BLaER1 treated with 17β-estradiol and CSF1 and Interleukin-3, amounts not matched to agents 10 nM and 100 nM (cell line): ENCODE measurements around the gene SPATA1.
"Not testable (repeated sequence)": the region's sequence is repeated elsewhere in the genome, so short reads cannot be mapped to it uniquely, and the experiment has no call there.

ENCODE experiments used
- H3K27ac ChIP-seq, 11 experiments: shearing (Covaris generic); formaldehyde crosslinking; 2 replicates each; pipeline ENCODE4 v1.8.1; 2022
- H3K27me3 ChIP-seq, 11 experiments: shearing (Covaris generic); formaldehyde crosslinking; 2 replicates each; pipeline ENCODE4 v1.8.1; 2022
- H3K36me3 ChIP-seq, 11 experiments: shearing (Covaris generic); formaldehyde crosslinking; 2 replicates each; pipeline ENCODE4 v1.8.1; 2022
- H3K4me1 ChIP-seq, 10 experiments: shearing (Covaris generic); formaldehyde crosslinking; 2 replicates each; pipeline ENCODE4 v1.8.1; 2022
- H3K4me2 ChIP-seq, 11 experiments: shearing (Covaris generic); formaldehyde crosslinking; 2 replicates each; pipeline ENCODE4 v1.8.1; 2022
- H3K4me3 ChIP-seq, 10 experiments: shearing (Covaris generic); formaldehyde crosslinking; 2 replicates each; pipeline ENCODE4 v1.8.1; 2022
- H3K9ac ChIP-seq, 11 experiments: shearing (Covaris generic); formaldehyde crosslinking; 2 replicates each; pipeline ENCODE4 v1.8.1; 2022
- H3K9me3 ChIP-seq, 11 experiments: shearing (Covaris generic); formaldehyde crosslinking; replicated peaks in 1 of 11; 2 replicates each; pipeline ENCODE4 v1.8.1; 2022
- H4K20me1 ChIP-seq, 11 experiments: shearing (Covaris generic); formaldehyde crosslinking; 2 replicates each; pipeline ENCODE4 v1.8.1; 2022
- Cebpa-rat ChIP-seq, 11 experiments: shearing (Covaris generic); IDR thresholded peaks; 2 replicates each; pipeline ENCODE4 v1.8.1; 2022

The SPATA1 gene

DNA sequence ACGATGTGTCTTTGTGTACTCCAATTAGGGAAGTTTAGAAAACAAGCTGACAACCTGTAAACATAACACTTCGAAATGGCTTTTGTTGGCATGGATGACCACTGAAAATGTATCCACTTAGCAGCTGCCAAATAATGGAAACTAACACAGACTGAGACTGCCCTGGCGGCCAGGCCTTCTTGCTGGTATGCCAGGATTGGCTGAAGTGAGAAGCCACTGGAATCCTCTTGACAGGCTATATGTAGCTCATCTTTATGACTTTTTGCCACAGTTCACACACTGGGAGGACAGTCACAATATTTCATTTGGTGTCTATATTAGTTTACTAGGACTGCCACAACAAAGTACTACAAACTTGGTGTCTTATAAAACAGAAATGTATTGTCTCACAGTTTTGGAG lies 80.9 kb downstream of the SPATA1 start:
- Histone ChIP-seq H3K4me3 (no peak overlapping the region), H3K27me3 (no peaks in the 10 kb centered on the region), H3K4me2 (no peak overlapping the region), H4K20me1 (no peaks in the 10 kb centered on the region), H3K27ac (no peak overlapping the region), H3K4me1 (peaks cover 0 to 9% (median 8%) of the 10 kb centered on the region in 10 experiments; a peak in 6 of 20 replicates), H3K9me3 (peaks cover 31 to 40% (median 34%) of the 10 kb centered on the region in 11 experiments), H3K9ac (no peak overlapping the region), H3K36me3 (peaks cover 0 to 28% (median 0%) of the 10 kb centered on the region in 11 experiments; a peak in 9 of 22 replicates)
- TF ChIP-seq Cebpa-rat (IDR thresholded peaks at IDR 0.05), result no peak

DNA sequence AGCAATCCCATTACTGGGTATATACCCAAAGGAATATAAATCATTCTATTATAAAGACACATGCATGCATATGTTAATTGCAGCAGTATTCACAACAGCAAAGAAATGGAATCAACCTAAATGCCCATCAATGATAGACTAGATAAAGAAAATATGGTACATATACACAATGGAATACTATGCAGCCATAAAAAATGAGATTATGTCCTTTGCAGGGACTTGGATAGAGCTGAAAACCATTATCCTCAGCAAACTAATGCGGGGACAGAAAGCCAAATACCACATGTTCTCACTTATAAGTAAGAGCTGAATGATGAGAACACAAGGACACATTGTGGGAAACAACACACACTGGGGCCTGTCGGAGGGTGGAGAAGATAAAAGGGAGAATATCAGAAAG lies 88.8 kb downstream of the SPATA1 start:
- not testable (repeated sequence) for H3K27ac ChIP-seq, H3K9ac ChIP-seq, H3K4me2 ChIP-seq, H3K27me3 ChIP-seq, H3K4me3 ChIP-seq, H3K36me3 ChIP-seq, H4K20me1 ChIP-seq
- Histone ChIP-seq H3K4me1 (peaks cover 0 to 16% (median 10%) of the 10 kb centered on the region in 10 experiments; a peak in 12 of 20 replicates), H3K9me3 (peaks cover 0 to 21% (median 0%) of the 10 kb centered on the region in 11 experiments; a peak in 6 of 22 replicates)

DNA sequence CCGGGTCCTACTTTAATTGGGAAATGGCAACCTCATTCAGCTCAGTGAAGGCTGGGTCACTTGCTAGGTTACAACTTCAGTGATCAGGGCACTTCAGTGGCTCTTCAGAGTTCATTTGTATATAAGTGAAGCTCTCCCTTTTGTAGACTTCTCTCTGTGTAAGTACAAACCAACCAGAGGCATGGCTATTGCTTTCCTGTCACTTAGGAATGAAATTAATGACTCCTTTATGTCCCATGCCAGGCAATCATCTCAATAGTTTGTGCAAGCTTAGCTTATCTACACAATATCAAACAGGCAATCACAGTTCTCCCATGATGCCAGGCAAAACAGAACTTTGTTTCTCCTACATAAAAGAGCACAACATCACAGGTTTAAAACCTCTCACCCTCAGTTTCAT lies 90.8 kb downstream of the SPATA1 start:
- Histone ChIP-seq H4K20me1 (no peaks in the 10 kb centered on the region), H3K4me3 (no peak overlapping the region), H3K9me3 (peaks cover 0 to 13% (median 0%) of the 10 kb centered on the region in 11 experiments; a peak in 5 of 22 replicates), H3K9ac (no peak overlapping the region), H3K27ac (no peak overlapping the region), H3K36me3 (no peaks in the 10 kb centered on the region), H3K4me2 (no peak overlapping the region), H3K27me3 (no peaks in the 10 kb centered on the region), H3K4me1 (peaks cover 0 to 24% (median 10%) of the 10 kb centered on the region in 10 experiments; a peak in 12 of 20 replicates)
- no peak for TF ChIP-seq Cebpa-rat (IDR thresholded peaks at IDR 0.05)

DNA sequence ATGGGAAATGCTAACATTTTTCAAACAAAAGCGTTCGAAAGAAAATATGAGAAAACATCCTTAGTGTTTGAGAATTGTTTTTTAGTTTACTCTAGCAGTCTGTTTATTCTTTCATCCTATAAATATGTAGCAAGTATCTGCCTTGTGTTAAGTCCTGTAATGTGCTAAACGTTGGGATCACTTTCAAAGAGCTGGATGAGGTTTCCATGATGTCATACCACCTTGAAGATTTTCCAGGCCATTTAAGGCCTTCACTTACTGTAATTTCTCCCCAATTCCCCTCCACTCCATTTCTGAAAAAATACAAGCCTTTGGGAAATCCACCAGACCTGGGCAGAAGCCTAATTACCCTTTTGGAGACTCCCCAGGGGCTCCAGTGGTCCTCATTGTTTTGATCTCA lies 92.2 kb downstream of the SPATA1 start:
- no peak overlapping the region for H3K27ac ChIP-seq
- no peaks in the 10 kb centered on the region for H3K36me3 ChIP-seq
- peaks cover 0 to 12% (median 0%) of the 10 kb centered on the region in 11 experiments; a peak in 6 of 22 replicates for H3K9me3 ChIP-seq
- no peak overlapping the region for H3K4me3 ChIP-seq
- no peak for TF ChIP-seq Cebpa-rat (IDR thresholded peaks at IDR 0.05)
- peak overlapping the region in 2 of 11 experiments; percentile 81 to 84; a peak in 3 of 22 replicates for H3K4me2 ChIP-seq
- H4K20me1 ChIP-seq, result no peaks in the 10 kb centered on the region
- H3K4me1 ChIP-seq, result peaks cover 0 to 24% (median 10%) of the 10 kb centered on the region in 10 experiments; a peak in 12 of 20 replicates
- H3K9ac ChIP-seq, result no peak overlapping the region
- no peaks in the 10 kb centered on the region for H3K27me3 ChIP-seq

DNA sequence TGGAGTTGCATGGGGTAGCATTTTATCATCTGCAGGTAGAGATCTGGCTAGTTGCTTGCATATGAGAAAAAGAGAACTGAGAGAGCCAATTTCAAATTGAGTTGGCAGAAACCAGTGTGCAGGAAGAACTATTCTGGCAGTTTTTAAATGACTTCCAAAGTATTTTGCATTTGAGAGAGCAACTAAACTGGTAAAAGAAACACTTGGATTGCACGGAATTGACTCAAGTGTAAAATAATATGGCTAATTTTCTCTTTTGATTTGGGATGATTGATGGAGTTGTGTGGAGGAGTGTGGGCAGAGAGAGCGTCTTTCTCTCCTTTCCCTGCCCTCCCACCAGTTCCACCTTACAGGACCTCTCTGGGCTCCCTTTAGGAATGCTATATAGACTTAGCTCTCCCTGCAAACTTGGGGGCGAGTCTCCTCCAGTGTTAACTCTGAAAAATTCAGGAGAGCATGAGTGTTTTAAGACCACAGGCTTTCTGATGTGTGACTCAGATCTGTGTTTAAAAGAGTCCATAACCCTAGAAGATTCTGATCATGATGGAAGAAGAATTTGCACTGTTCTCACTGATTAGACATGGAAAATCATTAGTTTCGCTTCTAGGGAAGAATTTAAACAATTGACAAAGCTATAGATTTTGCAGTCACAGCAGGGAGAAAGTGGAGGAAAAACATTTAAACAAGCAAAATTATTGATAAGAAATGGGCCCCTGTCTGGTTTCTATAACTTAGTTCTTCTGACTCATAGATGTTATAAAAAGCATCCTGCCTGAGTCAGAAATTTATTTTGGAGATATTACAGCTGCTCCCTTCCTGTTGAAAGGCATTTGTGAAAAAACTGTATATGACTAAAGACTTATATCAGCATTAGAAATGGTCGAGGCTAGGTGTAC lies 92.9 kb downstream of the SPATA1 start:
- Histone ChIP-seq H3K36me3 (no peaks in the 10 kb centered on the region), H3K9ac (peak overlapping the region in 1 of 11 experiments; percentile 47; a peak in 3 of 22 replicates), H3K27ac (peak overlapping the region in 4 of 11 experiments; percentile 21 to 54 (median 42); a peak in 5 of 22 replicates), H3K4me1 (peaks cover 0 to 24% (median 10%) of the 10 kb centered on the region in 10 experiments; a peak in 12 of 20 replicates), H3K27me3 (no peaks in the 10 kb centered on the region), H3K4me2 (peak overlapping the region in 8 of 11 experiments; percentile 6 to 84 (median 52); a peak in 12 of 22 replicates), H3K9me3 (peaks cover 4 to 10% (median 6%) of the 10 kb centered on the region in 11 experiments; a peak in 21 of 22 replicates), H4K20me1 (no peaks in the 10 kb centered on the region), H3K4me3 (no peak overlapping the region)
- TF ChIP-seq Cebpa-rat (IDR thresholded peaks at IDR 0.05), result no peak

DNA sequence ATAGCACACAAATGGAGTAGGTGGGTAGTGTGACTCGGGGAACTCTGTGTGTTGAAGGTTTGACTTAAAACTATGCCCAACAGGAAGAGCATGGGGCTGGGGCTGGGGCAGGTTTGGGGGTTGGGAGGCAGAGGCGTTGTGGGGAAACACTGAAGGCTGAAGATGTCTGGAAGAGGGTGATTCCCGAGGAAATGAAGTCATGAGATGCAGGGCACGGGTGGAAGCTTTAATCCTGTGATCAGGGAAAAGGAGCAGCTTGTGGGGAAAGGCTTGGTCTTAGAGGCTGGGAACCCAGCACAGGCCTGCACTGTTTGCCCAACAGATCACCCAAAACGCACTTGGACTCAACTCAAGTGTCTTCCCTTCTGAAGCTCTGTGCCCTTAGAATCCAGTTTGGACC lies 94.6 kb downstream of the SPATA1 start:
- H3K9ac ChIP-seq, result no peak overlapping the region
- H3K4me1 ChIP-seq, result peaks cover 0 to 24% (median 10%) of the 10 kb centered on the region in 10 experiments; a peak in 12 of 20 replicates
- peaks cover 21 to 25% (median 23%) of the 10 kb centered on the region in 11 experiments for H3K9me3 ChIP-seq
- no peak overlapping the region for H3K4me3 ChIP-seq
- no peak for TF ChIP-seq Cebpa-rat (IDR thresholded peaks at IDR 0.05)
- H4K20me1 ChIP-seq, result no peaks in the 10 kb centered on the region
- H3K36me3 ChIP-seq, result peaks cover 0 to 8% (median 0%) of the 10 kb centered on the region in 11 experiments; a peak in 3 of 22 replicates
- H3K4me2 ChIP-seq, result peak overlapping the region in 2 of 11 experiments; percentile 33 to 84; a peak in 4 of 22 replicates
- no peaks in the 10 kb centered on the region for H3K27me3 ChIP-seq
- no peak overlapping the region for H3K27ac ChIP-seq

DNA sequence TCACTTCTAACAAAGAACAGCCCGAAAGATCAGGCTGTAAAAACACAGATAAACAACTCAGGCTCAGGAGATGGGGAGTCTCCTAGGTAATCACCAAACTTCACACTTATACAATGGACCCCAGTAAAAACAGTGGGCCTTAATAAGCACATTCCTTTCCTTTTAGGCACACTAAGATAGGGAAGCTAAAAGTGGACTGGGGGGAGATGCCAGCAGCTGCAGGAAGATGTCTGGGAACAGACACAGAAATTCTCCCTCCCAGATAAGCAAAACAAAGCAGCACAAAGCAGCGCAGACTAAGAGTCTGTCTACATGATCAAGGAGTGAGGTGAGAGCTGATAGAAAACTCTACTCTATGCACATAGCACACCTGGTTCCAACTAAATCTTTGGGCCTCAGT lies 97.0 kb downstream of the SPATA1 start:
- H3K9me3 ChIP-seq, result peaks cover 32 to 43% (median 38%) of the 10 kb centered on the region in 11 experiments
- H3K4me2 ChIP-seq, result no peak overlapping the region
- peaks cover 0 to 8% (median 0%) of the 10 kb centered on the region in 11 experiments; a peak in 3 of 22 replicates for H3K36me3 ChIP-seq
- no peaks in the 10 kb centered on the region for H4K20me1 ChIP-seq
- no peak overlapping the region for H3K9ac ChIP-seq
- TF ChIP-seq Cebpa-rat (IDR thresholded peaks at IDR 0.05), result no peak
- no peak overlapping the region for H3K4me3 ChIP-seq
- no peaks in the 10 kb centered on the region for H3K27me3 ChIP-seq
- H3K27ac ChIP-seq, result no peak overlapping the region
- H3K4me1 ChIP-seq, result peaks cover 0 to 24% (median 10%) of the 10 kb centered on the region in 10 experiments; a peak in 12 of 20 replicates

DNA sequence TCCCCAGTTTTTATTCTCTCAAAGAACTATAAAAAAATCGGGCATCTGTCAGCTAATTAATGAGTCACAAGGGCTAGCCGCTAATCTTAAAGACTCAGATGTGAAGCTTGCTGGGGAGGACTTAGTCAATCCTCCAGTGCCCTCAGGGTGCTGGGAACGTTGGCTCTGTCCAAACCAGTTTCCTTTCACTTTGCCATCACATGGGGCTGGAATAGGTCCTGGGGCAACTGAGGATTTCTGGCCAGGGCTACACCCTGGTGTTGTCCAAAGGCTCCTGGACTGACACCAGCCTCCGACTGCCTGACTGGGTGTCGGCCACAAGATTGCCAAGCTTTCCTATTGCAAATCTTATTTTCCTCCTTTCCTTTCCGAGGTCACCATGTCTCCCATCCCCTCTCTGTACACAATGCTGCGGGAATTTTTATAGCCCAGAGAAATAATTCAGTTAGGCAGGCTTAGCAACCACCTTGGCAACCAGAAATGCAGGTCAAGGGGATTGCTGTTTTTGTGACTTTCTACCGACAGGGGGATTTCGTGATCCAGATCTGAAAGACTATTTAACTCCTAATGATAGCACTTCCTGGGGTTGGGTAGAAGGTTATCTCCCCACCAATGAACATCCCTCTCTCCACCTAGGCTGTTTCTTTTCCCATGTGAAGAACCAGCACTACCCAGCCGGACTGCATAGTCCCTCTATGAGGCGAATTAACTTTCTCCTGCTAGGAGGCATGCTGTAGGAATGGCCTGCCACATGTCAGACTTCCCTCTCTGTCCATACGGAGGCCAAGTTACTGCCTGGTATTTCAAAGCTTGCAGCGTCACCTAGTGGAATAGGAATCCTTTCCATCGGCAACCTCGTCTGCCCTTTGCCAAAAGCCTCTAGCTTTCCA lies 98.0 kb downstream of the SPATA1 start:
- Histone ChIP-seq H3K36me3 (peaks cover 0 to 8% (median 0%) of the 10 kb centered on the region in 11 experiments; a peak in 3 of 22 replicates), H3K4me3 (no peak overlapping the region), H3K9me3 (peaks cover 32 to 43% (median 38%) of the 10 kb centered on the region in 11 experiments), H4K20me1 (no peaks in the 10 kb centered on the region), H3K4me1 (peaks cover 0 to 20% (median 7%) of the 10 kb centered on the region in 10 experiments; a peak in 12 of 20 replicates), H3K27me3 (no peaks in the 10 kb centered on the region), H3K27ac (no peak overlapping the region), H3K4me2 (no peak overlapping the region), H3K9ac (no peak overlapping the region)
- TF ChIP-seq Cebpa-rat (IDR thresholded peaks at IDR 0.05), result no peak
